HCT116 (cell line): Measurements from ENCODE around the gene IGFALS. TPM values are rescaled to one million over a fixed set of nuclear protein-coding genes. Genes with fewer than 3 reads are reported as not detected.
A peak's percentile ranks its signal among the peaks of the same experiment; 100 is the strongest.

Source experiments
- ATAC-seq: fragments of 200-7000 bp; cut with Tn5 transposase; 2 replicates; pipeline ENCODE4 v1.9.1; 2020; ENCODE audit warnings: mild to moderate bottlenecking, moderate library complexity
- BruUV-seq: library from RNA; stranded (reverse); fragments of 400-500 nt; replicated peaks from 2 replicates; lab custom pipeline; 2021; lab: Mats Ljungman, UMichigan
- CTCF ChIA-PET: fragments of 300-600 bp; sonication (Branson Sonifier 250); formaldehyde crosslinking; loops from one replicate; lab custom pipeline; 2021; ENCODE audit warnings: antibody characterized with exemption; lab: Charles Lee
- POLR2A ChIA-PET: fragments of 300-600, 350-600 bp; sonication (Branson Sonifier 250); formaldehyde crosslinking; loops from one replicate; lab custom pipeline; 2021; ENCODE audit warnings: antibody characterized with exemption; lab: Charles Lee
- RAD21 ChIA-PET, 2 experiments: fragments of 300-600 bp; sonication (Branson Sonifier 250); formaldehyde crosslinking; loops; one replicate each; lab custom pipeline; 2023; ENCODE audit warnings: low total read pairs in 2 of 2; ENCODE audit not compliant: uncharacterized antibody in 2 of 2, unreplicated experiment in 2 of 2, low non-redundant PET in 1 of 2; lab: Charles Lee
- DNase-seq: peaks from one replicate; pipeline ENCODE4 v3.0.0-alpha.2; 2010; ENCODE audit warnings: low read depth, low spot score
- H2AFZ ChIP-seq: fragments of 200-600 bp; shearing (Covaris generic), sonication (generic); 2 replicates; pipeline ENCODE4 v1.6.1; 2017; ENCODE audit warnings: low read depth, mixed run types, mixed read lengths, antibody characterized with exemption, low read length; ENCODE audit not compliant: poor library complexity, severe bottlenecking
- H3K27ac ChIP-seq: 2 replicates; pipeline ENCODE4 v1.5.1; 2012; ENCODE audit warnings: low read depth, low read length
- H3K27me3 ChIP-seq: fragments of 200-600 bp; sonication (generic); 2 replicates; pipeline ENCODE4 v1.6.1; 2016; ENCODE audit warnings: mixed run types, low read length, mixed read lengths; ENCODE audit not compliant: insufficient read depth
- H3K36me3 ChIP-seq, 2 experiments: fragments of 200-500 bp in 1 of 2; fragments of 200-600 bp in 1 of 2; sonication (Bioruptor generic) in 1 of 2; sonication (generic) in 1 of 2; 2 replicates each; pipeline versions ENCODE4 v1.5.1 to v1.6.1; 2014 to 2016; ENCODE audit warnings: low read length in 2 of 2, inconsistent platforms in 1 of 2, mixed read lengths in 1 of 2, mixed run types in 1 of 2; ENCODE audit not compliant: insufficient read depth in 2 of 2, control insufficient read depth in 1 of 2
- H3K4me1 ChIP-seq, 2 experiments: fragments of 200-600 bp in 1 of 2; sonication (generic) in 1 of 2; 2 replicates each; pipeline versions ENCODE4 v1.5.1 to v1.6.1; 2012 to 2017; ENCODE audit warnings: low read length in 2 of 2, inconsistent platforms in 1 of 2, mild to moderate bottlenecking in 1 of 2, mixed read lengths in 1 of 2, mixed run types in 1 of 2, moderate library complexity in 1 of 2; ENCODE audit not compliant: insufficient read depth in 2 of 2, control insufficient read depth in 1 of 2
- H3K4me2 ChIP-seq: fragments of 200-600 bp; sonication (generic); 2 replicates; pipeline ENCODE4 v1.6.1; 2017; ENCODE audit warnings: mixed run types, low read length, mixed read lengths
- H3K4me3 ChIP-seq, 2 experiments: fragments of 200-600 bp in 1 of 2; sonication (generic) in 1 of 2; replicated peaks in 1 of 2; 2 replicates each; pipeline ENCODE4 v1.5.1; 2011 to 2016; ENCODE audit warnings: low read length in 2 of 2, control low read depth in 1 of 2, low read depth in 1 of 2, mild to moderate bottlenecking in 1 of 2, mixed read lengths in 1 of 2, mixed run types in 1 of 2
- H3K79me2 ChIP-seq: fragments of 200-600 bp; sonication (generic); 2 replicates; pipeline ENCODE4 v1.6.1; 2017; ENCODE audit warnings: mild to moderate bottlenecking, mixed run types, low read length, moderate library complexity, mixed read lengths; ENCODE audit not compliant: insufficient read depth
- H3K9ac ChIP-seq: fragments of 200-600 bp; sonication (generic); 2 replicates; pipeline ENCODE4 v1.6.1; 2016; ENCODE audit warnings: low read length, mixed read lengths
- H3K9me2 ChIP-seq: fragments of 200-600 bp; sonication (generic), shearing (Covaris generic); 2 replicates; pipeline ENCODE4 v1.6.1; 2017; ENCODE audit warnings: mixed run types, mild to moderate bottlenecking, moderate library complexity; ENCODE audit not compliant: insufficient read depth
- H3K9me3 ChIP-seq, 2 experiments: fragments of 200-500 bp in 1 of 2; fragments of 200-600 bp in 1 of 2; sonication (Bioruptor generic) in 1 of 2; sonication (generic) in 1 of 2; 2 replicates each; pipeline ENCODE4 v1.6.1; 2014 to 2017; ENCODE audit warnings: low read length in 2 of 2, mixed read lengths in 2 of 2, inconsistent platforms in 1 of 2, low read depth in 1 of 2, mild to moderate bottlenecking in 1 of 2, mixed run types in 1 of 2, moderate library complexity in 1 of 2; ENCODE audit not compliant: control insufficient read depth in 1 of 2, insufficient read depth in 1 of 2
- H4K20me1 ChIP-seq: fragments of 200-600 bp; sonication (generic), shearing (Covaris generic); 2 replicates; pipeline ENCODE4 v1.6.1; 2017; ENCODE audit warnings: mixed run types, mild to moderate bottlenecking, moderate library complexity; ENCODE audit not compliant: insufficient read depth
- ATF3 ChIP-seq: IDR thresholded peaks from 2 replicates; pipeline ENCODE4 v1.6.1; 2012
- CBX3 ChIP-seq: IDR thresholded peaks from 2 replicates; pipeline ENCODE4 v1.6.1; 2012; ENCODE audit warnings: low read depth
- MAX ChIP-seq: IDR thresholded peaks from 2 replicates; pipeline ENCODE4 v1.6.1; 2012
- POLR2A ChIP-seq: IDR thresholded peaks from 2 replicates; pipeline ENCODE4 v1.7.0; 2011; ENCODE audit warnings: borderline replicate concordance; ENCODE audit not compliant: insufficient read depth, insufficient read length; ENCODE audit errors: extremely low read depth
- RAD21 ChIP-seq: IDR thresholded peaks from 2 replicates; pipeline ENCODE4 v1.6.1; 2012; ENCODE audit warnings: low read depth, mild to moderate bottlenecking
- SIN3A ChIP-seq: IDR thresholded peaks from 2 replicates; pipeline ENCODE4 v1.6.1; 2012; ENCODE audit warnings: low read depth
- SP1 ChIP-seq: IDR thresholded peaks from 2 replicates; pipeline ENCODE4 v1.6.1; 2012; ENCODE audit warnings: low read depth
- TCF7L2 ChIP-seq: IDR thresholded peaks from 2 replicates; pipeline ENCODE4 v1.7.0; 2011; ENCODE audit warnings: borderline replicate concordance, inconsistent platforms; ENCODE audit not compliant: insufficient read depth, insufficient read length; ENCODE audit errors: extremely low read depth
- YY1 ChIP-seq: IDR thresholded peaks from 2 replicates; pipeline ENCODE4 v1.6.1; 2011; ENCODE audit warnings: low read length, low read depth, moderate library complexity, mild to moderate bottlenecking; ENCODE audit not compliant: insufficient replicate concordance; ENCODE audit errors: extremely low read depth
- ZBTB33 ChIP-seq: IDR thresholded peaks from 2 replicates; pipeline ENCODE4 v1.6.1; 2011; ENCODE audit warnings: mild to moderate bottlenecking, low read length, moderate library complexity; ENCODE audit not compliant: insufficient replicate concordance; ENCODE audit errors: extremely low read depth
- ZFX ChIP-seq: fragments of 450-650 bp; IDR thresholded peaks from 2 replicates; pipeline ENCODE4 v1.6.1; 2017
- ZNF274 ChIP-seq: fragments of 200-500 bp; sonication (Bioruptor generic); IDR thresholded peaks from 2 replicates; pipeline ENCODE4 v1.6.1; 2014; ENCODE audit warnings: mild to moderate bottlenecking, low read depth, low read length, inconsistent platforms
- intact Hi-C: fragments of 100-400 bp; cut with micrococcal nuclease; formaldehyde crosslinking; loops from 2 replicates; pipeline ENCODE4 v1.10.0; 2022
- total RNA-seq: library from RNA; stranded (reverse); gene quantifications from one replicate; pipeline ENCODE4 v1.2.1, GENCODE V29; 2021; ENCODE audit not compliant: unreplicated experiment

The IGFALS gene
- total RNA-seq, 1 experiment from 2014 or later: 0.10 TPM

DNA sequence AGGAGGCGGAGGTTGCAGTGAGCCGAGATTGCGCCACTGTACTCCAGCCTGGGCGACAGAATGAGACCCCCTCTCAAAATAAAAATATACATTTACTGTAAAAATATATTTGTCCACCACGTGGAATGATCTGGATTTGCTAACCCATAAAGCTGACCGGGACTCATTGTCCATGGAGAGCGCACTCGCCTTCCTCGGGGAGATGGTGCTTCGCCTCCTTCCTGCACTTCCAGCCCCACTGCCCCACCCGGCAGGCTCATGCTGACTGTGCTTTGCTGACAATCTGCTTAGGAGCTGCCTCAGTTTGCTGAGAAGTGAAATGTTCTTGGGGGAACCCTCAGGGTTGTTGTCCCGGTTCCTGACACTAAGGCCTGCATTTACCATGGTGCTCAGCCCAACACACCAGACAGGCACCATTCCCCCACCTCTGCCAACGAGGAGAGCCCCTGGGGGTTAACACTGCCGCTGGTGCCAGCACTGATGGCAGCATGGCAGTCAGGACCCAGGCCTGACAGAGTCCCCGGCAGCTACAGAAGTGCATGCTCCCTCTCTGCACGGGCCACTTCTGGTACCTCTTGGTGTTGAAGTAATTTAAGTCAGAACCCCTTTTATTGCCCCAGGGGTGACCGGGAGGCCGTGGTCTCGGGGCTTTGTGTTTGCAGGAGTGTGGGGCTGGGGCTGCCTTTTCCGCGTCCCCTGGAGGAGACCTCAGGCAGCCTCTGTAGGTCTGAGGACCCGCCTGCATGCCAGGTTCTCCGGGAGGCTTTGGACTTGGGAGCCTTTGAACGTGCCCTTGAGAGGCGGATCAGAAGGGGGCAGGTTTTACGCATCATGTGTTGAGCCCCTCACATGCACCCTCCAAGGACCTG is 8.3 kb downstream of the IGFALS start:
- no peaks in the 10 kb centered on the region for H3K9me2 ChIP-seq
- H3K27ac ChIP-seq: no peak overlapping the region
- H4K20me1 ChIP-seq: no peaks in the 10 kb centered on the region
- H3K4me2 ChIP-seq: no peak overlapping the region
- no peaks in the 10 kb centered on the region for H3K27me3 ChIP-seq
- DNase-seq (no peak), ATAC-seq (no peak)
- peaks cover 0 to 22% of the 10 kb centered on the region in 2 experiments; a peak in 3 of 4 replicates for H3K4me1 ChIP-seq
- H3K9me3 ChIP-seq: no peaks in the 10 kb centered on the region
- ChIA-PET RAD21 (no interaction called here), CTCF (no interaction called here), POLR2A (no interaction called here)
- no peak overlapping the region for H3K9ac ChIP-seq
- H2AFZ ChIP-seq: no peak overlapping the region
- H3K79me2 ChIP-seq: peaks cover 53% of the 10 kb centered on the region
- H3K36me3 ChIP-seq: peaks cover 0 to 5% of the 10 kb centered on the region in 2 experiments; a peak in 2 of 4 replicates
- no peak overlapping the region for H3K4me3 ChIP-seq
- BruUV-seq: TSS peak; percentile 9
- TF ChIP-seq CBX3 (no peak), SIN3A (no peak), ZNF274 (no peak), ATF3 (no peak), TCF7L2 (no peak), ZBTB33 (no peak), YY1 (no peak), POLR2A (no peak), SP1 (no peak), ZFX (no peak), RAD21 (no peak), MAX (no peak)
- intact Hi-C loops: no loop called here
